ENCODE results near the gene GLI1. TPM values are rescaled to one million over a fixed set of nuclear protein-coding genes. Genes with fewer than 3 reads are reported as not detected.

Gene GLI1
- total RNA-seq, 1 experiment from 2014 or later, result 25.8 TPM

- no peak overlapping the region for H2BK15ac ChIP-seq (ENCODE audit: low read depth, low read length)
- no peak overlapping the region for H3K18ac ChIP-seq (ENCODE audit: insufficient read length, low read depth, low read length)
- no peaks in the 10 kb centered on the region for H3K79me1 ChIP-seq (ENCODE audit: insufficient read depth, low read depth, low read length, poor library complexity, severe bottlenecking)
- no peak overlapping the region for H4K8ac ChIP-seq (replicated peaks; ENCODE audit: insufficient read length, low read depth, low read length)
- no peak overlapping the region for H2BK20ac ChIP-seq (ENCODE audit: low read depth, low read length, poor library complexity, severe bottlenecking)
- peaks cover 30% of the 10 kb centered on the region for H3K23me2 ChIP-seq (ENCODE audit: insufficient read length, low read depth, low read length, poor library complexity, severe bottlenecking)
- H3K27ac Mint-ChIP-seq, result peak overlapping the region; percentile 68 to 86 (median 74)
- no peak overlapping the region for H3K9ac ChIP-seq (ENCODE audit: extremely low read depth, insufficient read length, low read length)
- no peaks in the 10 kb centered on the region for H3K4me1 ChIP-seq (ENCODE audit: insufficient read depth, low read length)
- H4K5ac ChIP-seq (ENCODE audit: insufficient read length, low read depth, low read length), result no peak overlapping the region
- H3K9me3 Mint-ChIP-seq, result no peaks in the 10 kb centered on the region
- H3T11ph ChIP-seq (ENCODE audit: low read length), result no peak overlapping the region
- no peaks in the 10 kb centered on the region for H4K20me1 ChIP-seq (ENCODE audit: control insufficient read depth, insufficient read depth, insufficient read length)
- peaks cover 37 to 41% of the 10 kb centered on the region in 2 experiments for H3K4me1 Mint-ChIP-seq
- no peaks in the 10 kb centered on the region for H3K79me2 ChIP-seq (ENCODE audit: insufficient read depth, low read length)
- no CpG with 5 or more reads among the region's 6 CpGs for WGBS (ENCODE audit: extremely low coverage, insufficient read length, low lambda C conversion rate)
- H4K91ac ChIP-seq (ENCODE audit: insufficient read length, low read depth, low read length), result no peak overlapping the region
- no peak overlapping the region for H2AK5ac ChIP-seq (ENCODE audit: insufficient read length, low read length)
- H3K27me3 Mint-ChIP-seq (ENCODE audit: low read depth), result peaks cover 27% of the 10 kb centered on the region
- H3K56ac ChIP-seq (ENCODE audit: insufficient read length, low read depth, low read length), result no peak overlapping the region
- DNase-seq, result no peak
- no peak overlapping the region for H3K4ac ChIP-seq (ENCODE audit: low read depth, low read length)
- no peaks in the 10 kb centered on the region for H3K9me3 ChIP-seq (ENCODE audit: control insufficient read depth, low read depth, low read length)
- no peak overlapping the region for H2BK5ac ChIP-seq (ENCODE audit: insufficient read length, low read length)
- H2AFZ ChIP-seq (ENCODE audit: low read length), result no peak overlapping the region
- no peaks in the 10 kb centered on the region for H3K27me3 ChIP-seq (ENCODE audit: insufficient read depth, low read length)
- no peak overlapping the region for H3K23ac ChIP-seq (ENCODE audit: insufficient read length, low read depth, low read length)
- no peak overlapping the region for H2BK120ac ChIP-seq (ENCODE audit: low read depth, low read length, poor library complexity, severe bottlenecking)
- TF ChIP-seq CTCF (conservative IDR thresholded peaks at IDR 0.05), result no peak
- peak overlapping the region; percentile 91 to 99 for H3K4me3 Mint-ChIP-seq
- peaks cover 0 to 14% (median 8%) of the 10 kb centered on the region in 3 experiments; a peak in 6 of 7 replicates for H3K36me3 Mint-ChIP-seq (ENCODE audit: insufficient read depth in 1 of 3, low read depth in 3 of 3)
- peak overlapping the region; percentile 63 for H3K4me2 ChIP-seq (ENCODE audit: insufficient read depth, insufficient read length, low read length)
- H3K14ac ChIP-seq (ENCODE audit: insufficient read depth, low read length), result no peak overlapping the region
- no peak overlapping the region for H3K27ac ChIP-seq (ENCODE audit: insufficient read length, low read depth, low read length)
- no peak overlapping the region for H2BK12ac ChIP-seq (ENCODE audit: insufficient read length, low read depth, low read length)
Observed at GRCh38 chr12:57460468-57460784, 841 bp downstream of the GLI1 start.

Data from H9 (cell line).